ENCODE measurements around the gene TMC1.

DNA sequence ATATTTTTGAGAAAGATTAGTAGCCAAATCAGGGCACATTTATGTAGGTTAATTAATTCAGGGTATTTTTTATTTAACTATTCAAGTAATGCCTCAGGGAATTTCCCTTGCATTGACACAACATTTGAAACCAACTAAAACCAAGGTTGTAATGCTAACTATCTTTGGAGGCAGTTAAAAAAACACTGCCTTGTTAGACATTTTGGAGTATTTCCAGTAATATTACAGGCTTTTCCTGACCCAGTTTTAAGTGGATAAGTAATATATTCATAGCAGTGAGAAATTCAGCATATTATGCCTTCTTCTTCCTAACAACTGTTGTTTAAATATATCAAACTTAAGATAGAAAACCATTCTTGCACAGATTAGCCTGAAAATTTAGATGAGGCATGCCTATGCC, 175.1 kb downstream of the TMC1 start:
- TF ChIP-seq EP300 (IDR thresholded peaks at IDR 0.05): no peak
- TF ChIP-seq POLR2A (IDR thresholded peaks at IDR 0.05): no peak
- TF ChIP-seq, protein P1, sequence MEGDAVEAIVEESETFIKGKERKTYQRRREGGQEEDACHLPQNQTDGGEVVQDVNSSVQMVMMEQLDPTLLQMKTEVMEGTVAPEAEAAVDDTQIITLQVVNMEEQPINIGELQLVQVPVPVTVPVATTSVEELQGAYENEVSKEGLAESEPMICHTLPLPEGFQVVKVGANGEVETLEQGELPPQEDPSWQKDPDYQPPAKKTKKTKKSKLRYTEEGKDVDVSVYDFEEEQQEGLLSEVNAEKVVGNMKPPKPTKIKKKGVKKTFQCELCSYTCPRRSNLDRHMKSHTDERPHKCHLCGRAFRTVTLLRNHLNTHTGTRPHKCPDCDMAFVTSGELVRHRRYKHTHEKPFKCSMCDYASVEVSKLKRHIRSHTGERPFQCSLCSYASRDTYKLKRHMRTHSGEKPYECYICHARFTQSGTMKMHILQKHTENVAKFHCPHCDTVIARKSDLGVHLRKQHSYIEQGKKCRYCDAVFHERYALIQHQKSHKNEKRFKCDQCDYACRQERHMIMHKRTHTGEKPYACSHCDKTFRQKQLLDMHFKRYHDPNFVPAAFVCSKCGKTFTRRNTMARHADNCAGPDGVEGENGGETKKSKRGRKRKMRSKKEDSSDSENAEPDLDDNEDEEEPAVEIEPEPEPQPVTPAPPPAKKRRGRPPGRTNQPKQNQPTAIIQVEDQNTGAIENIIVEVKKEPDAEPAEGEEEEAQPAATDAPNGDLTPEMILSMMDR (IDR thresholded peaks at IDR 0.05): no peak

Measured in ovary (tissue), 3 donors.